ENCODE results near the gene ZNF620.
A peak's percentile ranks its signal among the peaks of the same experiment; 100 is the strongest.

Gene ZNF620

DNA sequence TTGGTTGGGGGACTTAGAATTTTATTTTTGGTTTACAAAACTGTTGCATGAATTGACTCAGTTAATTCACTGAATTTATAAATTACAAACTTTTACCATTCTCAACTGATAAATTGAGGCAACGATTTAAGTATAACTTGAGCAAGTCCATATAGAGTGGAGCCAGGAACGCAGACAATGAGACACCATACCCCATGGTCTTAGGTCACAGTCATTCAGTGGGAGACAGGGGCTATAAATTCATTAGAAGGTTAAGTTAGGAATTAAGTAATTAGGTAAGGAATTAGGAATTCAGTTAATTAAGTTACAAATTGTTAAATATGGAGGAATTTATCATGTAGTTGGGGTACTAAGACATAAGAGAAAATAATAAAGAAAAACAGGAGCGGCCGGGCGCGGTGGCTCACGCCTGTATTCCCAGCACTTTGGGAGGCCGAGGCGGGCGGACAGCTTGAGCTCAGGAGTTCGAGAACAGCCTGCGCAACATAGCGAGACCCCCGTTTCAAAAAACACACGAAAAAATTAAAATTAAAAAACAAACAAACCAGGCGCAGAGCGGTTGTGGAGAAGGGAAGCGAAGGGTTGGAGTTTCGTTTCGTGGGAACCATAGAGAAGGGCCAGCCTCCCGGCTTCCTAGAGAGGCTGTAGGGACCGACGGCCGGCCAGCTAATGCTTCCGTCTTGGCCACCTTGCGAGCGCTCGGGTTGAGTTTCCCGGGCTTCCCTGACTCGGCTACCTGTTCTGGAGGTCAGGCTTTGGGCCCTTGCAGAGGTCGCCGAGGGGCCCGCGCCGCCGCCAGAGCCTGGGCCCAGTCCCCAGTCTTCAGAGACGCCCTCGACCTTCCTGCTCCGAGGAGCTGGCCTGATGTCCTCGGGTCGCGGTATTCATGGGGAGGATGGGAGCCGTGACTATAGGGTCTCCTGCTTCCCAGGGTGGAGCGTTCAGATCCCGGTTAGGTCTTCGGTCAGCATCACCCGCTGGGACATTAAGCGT is 29.1 kb upstream of the ZNF620 start, which contains the start of gene ZNF619:
TSS of gene ZNF619 (plus strand) at position 645 of the 993 bp plus-strand sequence. CDS start 858 bp downstream, outside the sequence.
- peak; percentile 81 to 85 for DNase-seq
- TF ChIP-seq POLR2A (IDR thresholded peaks at IDR 0.05; ENCODE audit: low read length) (peak; percentile 67), GATA1 (IDR thresholded peaks at IDR 0.05; ENCODE audit: low read depth, low read length) (no peak)

DNA sequence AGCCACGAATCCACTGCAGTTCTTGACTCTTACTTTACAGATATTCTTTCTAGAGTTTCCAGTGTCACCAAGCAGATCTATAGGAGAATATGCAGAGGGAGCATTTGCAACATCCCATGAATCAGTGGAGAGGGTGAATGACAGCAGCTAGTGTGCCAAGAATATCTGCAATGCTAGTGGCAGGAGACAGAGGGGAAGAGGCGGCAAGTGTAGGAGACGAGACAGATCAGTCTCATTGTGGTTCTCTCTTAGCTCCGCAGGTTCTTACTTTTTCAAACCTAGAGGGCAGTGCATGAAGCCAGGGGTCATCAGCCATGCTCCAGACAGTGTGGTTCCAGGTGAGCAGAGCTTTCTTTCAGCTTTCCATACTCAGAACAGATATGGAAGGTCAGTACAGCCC is 28.2 kb upstream of the ZNF620 start:
- DNase-seq: peak; percentile 44 to 49
- TF ChIP-seq GATA1 (IDR thresholded peaks at IDR 0.05; ENCODE audit: low read depth, low read length) (no peak), POLR2A (IDR thresholded peaks at IDR 0.05; ENCODE audit: low read length) (no peak)

DNA sequence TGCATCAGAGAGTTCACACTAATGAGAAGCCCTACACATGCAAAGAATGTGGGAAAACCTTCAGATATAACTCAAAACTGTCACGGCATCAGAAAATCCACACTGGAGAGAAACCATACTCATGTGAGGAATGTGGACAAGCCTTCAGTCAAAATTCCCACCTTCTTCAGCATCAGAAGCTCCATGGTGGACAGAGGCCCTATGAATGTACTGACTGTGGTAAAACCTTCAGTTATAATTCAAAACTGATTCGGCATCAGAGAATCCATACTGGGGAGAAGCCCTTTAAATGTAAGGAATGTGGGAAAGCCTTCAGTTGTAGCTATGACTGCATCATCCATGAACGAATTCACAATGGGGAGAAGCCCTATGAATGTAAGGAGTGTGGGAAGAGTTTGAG is 18.7 kb upstream of the ZNF620 start:
- DNase-seq: no peak
- no peak for TF ChIP-seq POLR2A (IDR thresholded peaks at IDR 0.05; ENCODE audit: low read length)
- TF ChIP-seq GATA1 (IDR thresholded peaks at IDR 0.05; ENCODE audit: low read depth, low read length): no peak

- DNase-seq: no peak
- TF ChIP-seq POLR2A (IDR thresholded peaks at IDR 0.05; ENCODE audit: low read length): no peak
- no peak for TF ChIP-seq GATA1 (IDR thresholded peaks at IDR 0.05; ENCODE audit: low read depth, low read length)
Measured at GRCh38 chr3:40490916-40491315, 14.9 kb upstream of the ZNF620 start.

DNA sequence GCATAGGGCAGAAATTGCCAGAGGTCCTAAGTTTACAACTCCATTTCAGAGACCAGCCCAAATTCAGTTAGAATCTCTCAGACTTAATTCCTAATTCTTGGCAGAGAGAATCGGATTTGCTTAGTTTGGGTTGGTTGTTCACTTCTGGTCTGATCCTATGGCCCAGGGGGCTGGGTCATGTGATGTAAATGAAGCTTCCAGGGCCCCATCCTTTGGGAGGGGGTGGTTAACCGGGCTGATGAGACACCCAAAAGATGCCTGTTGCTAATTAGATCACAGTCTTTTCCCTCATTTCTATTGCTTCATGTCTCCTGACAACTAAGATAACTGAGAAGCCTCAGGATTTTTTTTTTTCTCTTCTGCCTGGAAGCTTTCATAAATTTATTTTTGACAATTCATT is 11.1 kb upstream of the ZNF620 start:
- no peak for TF ChIP-seq POLR2A (IDR thresholded peaks at IDR 0.05; ENCODE audit: low read length)
- no peak for TF ChIP-seq GATA1 (IDR thresholded peaks at IDR 0.05; ENCODE audit: low read depth, low read length)

GRCh38 chr3:40497288-40497687 is 8.6 kb upstream of the ZNF620 start:
- DNase-seq: no peak
- TF ChIP-seq POLR2A (IDR thresholded peaks at IDR 0.05; ENCODE audit: low read length) (no peak), GATA1 (IDR thresholded peaks at IDR 0.05; ENCODE audit: low read depth, low read length) (no peak)

More for the DNA sequence above, 11.1 kb upstream of the ZNF620 start:
- no peak for DNase-seq

GRCh38 chr3:40499952-40500351 is 5.9 kb upstream of the ZNF620 start:
- TF ChIP-seq POLR2A (IDR thresholded peaks at IDR 0.05; ENCODE audit: low read length) (no peak), GATA1 (IDR thresholded peaks at IDR 0.05; ENCODE audit: low read depth, low read length) (no peak)
- DNase-seq: no peak

- peak; percentile 57 to 87 for DNase-seq
- TF ChIP-seq GATA1 (IDR thresholded peaks at IDR 0.05; ENCODE audit: low read depth, low read length): no peak
- peak; percentile 24 for TF ChIP-seq POLR2A (IDR thresholded peaks at IDR 0.05; ENCODE audit: low read length)
Measured at GRCh38 chr3:40502034-40502433, 3.8 kb upstream of the ZNF620 start.

DNA sequence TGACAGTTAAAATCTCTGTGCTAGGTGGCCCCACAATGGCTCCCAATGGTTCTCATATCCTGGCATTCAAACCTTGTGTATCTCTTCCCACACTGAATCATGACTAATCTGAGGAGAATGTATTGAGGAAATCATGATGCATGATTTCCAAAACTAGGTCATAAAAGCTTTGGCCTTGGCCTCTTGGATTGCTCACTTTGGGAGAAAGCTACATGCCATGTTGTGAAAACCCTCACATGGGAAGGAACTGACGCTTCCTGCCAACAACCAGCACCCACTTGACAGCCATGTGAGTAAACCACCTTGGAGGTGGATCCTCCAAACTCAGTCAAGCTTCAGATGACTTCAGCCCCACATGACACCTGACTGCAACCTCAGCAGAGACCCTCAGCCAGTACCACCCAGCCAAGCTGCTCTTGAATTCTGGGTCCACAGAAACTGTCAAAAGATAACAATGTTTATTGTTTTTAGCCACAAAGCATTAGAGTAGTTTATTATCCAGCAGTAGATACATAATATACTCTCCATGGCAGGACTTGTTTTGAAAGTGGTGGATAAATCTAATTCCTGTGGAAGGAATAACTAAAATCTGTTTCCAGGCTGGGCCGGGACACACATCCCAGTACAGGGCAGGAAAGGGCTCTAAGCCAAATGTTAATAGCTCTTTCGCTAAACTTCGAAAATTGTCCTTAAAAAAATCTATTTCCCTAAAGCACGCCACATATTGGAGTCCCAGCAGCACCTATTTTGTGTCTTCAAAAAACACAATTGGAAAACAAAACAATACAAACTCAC is 1.0 kb upstream of the ZNF620 start:
- no peak for DNase-seq
- no peak for TF ChIP-seq POLR2A (IDR thresholded peaks at IDR 0.05; ENCODE audit: low read length)
- TF ChIP-seq GATA1 (IDR thresholded peaks at IDR 0.05; ENCODE audit: low read depth, low read length): no peak

DNA sequence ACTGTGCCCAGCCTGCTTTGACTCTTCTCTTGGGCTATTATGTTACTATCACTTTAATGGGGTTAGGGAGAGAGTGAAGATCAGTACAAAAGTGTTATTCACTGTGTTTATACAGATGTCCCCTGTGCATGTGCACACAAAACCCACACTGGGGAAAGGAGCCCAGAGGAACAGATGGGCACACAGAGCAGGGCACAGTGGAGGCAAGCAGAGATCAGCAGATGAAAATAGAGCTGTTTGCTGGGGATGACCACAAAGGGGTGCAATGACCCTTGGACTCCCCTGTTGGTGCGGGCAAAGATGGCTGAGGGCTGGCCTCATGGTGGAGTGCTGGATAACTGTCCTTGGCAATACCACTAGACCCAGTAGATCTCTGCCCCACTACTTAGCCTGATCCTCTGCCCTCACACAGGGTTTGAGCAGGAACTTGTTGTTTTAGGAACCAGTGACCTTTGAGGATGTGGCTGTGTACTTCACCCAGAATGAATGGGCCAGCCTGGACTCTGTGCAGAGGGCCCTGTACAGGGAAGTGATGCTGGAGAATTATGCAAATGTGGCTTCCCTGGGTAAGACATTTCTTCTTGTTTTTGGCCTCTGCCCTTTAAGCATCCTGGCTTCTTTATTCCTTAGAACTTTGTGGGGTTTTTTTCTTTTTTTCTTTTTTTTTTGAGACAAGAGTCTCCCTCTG is 5.3 kb downstream of the ZNF620 start:
- TF ChIP-seq GATA1 (IDR thresholded peaks at IDR 0.05; ENCODE audit: low read depth, low read length) (no peak), POLR2A (IDR thresholded peaks at IDR 0.05; ENCODE audit: low read length) (no peak)
- no peak for DNase-seq

DNA sequence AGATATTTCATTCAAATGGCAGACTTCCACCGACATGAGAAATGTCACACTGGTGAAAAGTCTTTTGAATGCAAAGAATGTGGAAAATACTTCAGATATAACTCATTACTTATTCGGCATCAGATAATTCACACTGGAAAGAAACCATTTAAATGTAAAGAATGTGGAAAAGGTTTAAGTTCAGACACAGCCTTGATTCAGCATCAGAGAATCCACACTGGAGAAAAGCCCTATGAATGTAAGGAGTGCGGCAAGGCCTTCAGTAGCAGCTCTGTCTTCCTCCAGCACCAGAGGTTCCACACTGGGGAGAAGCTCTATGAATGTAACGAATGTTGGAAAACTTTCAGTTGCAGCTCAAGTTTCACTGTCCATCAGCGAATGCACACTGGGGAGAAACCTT is 10.4 kb downstream of the ZNF620 start:
- TF ChIP-seq POLR2A (IDR thresholded peaks at IDR 0.05; ENCODE audit: low read length) (no peak), GATA1 (IDR thresholded peaks at IDR 0.05; ENCODE audit: low read depth, low read length) (no peak)
- DNase-seq: no peak

GRCh38 chr3:40518067-40518466 is 12.2 kb downstream of the ZNF620 start:
- TF ChIP-seq POLR2A (IDR thresholded peaks at IDR 0.05; ENCODE audit: low read length) (no peak), GATA1 (IDR thresholded peaks at IDR 0.05; ENCODE audit: low read depth, low read length) (no peak)
- DNase-seq: no peak

- TF ChIP-seq GATA1 (IDR thresholded peaks at IDR 0.05; ENCODE audit: low read depth, low read length) (no peak), POLR2A (IDR thresholded peaks at IDR 0.05; ENCODE audit: low read length) (no peak)
- DNase-seq: no peak
Measured at GRCh38 chr3:40518848-40519247, 13.0 kb downstream of the ZNF620 start.

Measured in erythroblast (primary cell).